ENCODE results near the gene MGAT4B. TPM values are rescaled to one million over a fixed set of nuclear protein-coding genes. Genes with fewer than 3 reads are reported as not detected.

Gene MGAT4B
- total RNA-seq, 2 experiments from 2014 or later, result 52.4 to 62.8 TPM

DNA sequence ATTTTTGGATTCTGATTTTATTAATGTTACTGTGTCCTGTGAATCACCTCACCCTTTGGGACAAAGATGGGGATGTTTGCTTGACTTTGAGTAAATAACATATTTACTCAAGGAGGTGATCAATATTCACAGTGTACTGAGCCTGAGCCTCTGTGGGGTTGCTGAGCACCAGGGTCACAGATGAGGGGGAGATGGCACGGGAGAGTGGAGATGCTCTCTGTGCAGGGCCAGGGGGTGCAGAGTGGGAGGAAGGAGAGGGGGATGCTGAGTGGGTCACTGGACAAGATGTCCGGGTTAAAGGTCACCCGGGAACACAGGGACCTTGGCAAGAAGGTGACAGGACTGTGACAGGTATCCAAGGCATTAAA lies 18.1 kb upstream of the MGAT4B start:
- intact Hi-C loops (cut with DNase I, micrococcal nuclease), result loop anchor here in 1 of 2 experiments (5.0 kb wide), 1 partner anchor 202 kb away; the partner anchor contains the start of gene HNRNPH1
- Mint-ChIP-seq H3K9me3 (ENCODE audit: low read depth) (no peaks in the 10 kb centered on the region), H3K27me3 (no peaks in the 10 kb centered on the region), H3K4me1 (peaks cover 39% of the 10 kb centered on the region), H3K4me3 (no peak overlapping the region), H3K27ac (no peak overlapping the region), H3K36me3 (ENCODE audit: low read depth) (peaks cover 52% of the 10 kb centered on the region)
- ATAC-seq, result no peak
- POLR2A ChIA-PET, result no interaction called here
- DNase-seq, result no peak
- CTCF ChIA-PET, result interaction anchor here (1.3 kb wide), 1 partner anchor 23 kb away, joined by 3 read pairs; no protein-coding TSS in a partner anchor

DNA sequence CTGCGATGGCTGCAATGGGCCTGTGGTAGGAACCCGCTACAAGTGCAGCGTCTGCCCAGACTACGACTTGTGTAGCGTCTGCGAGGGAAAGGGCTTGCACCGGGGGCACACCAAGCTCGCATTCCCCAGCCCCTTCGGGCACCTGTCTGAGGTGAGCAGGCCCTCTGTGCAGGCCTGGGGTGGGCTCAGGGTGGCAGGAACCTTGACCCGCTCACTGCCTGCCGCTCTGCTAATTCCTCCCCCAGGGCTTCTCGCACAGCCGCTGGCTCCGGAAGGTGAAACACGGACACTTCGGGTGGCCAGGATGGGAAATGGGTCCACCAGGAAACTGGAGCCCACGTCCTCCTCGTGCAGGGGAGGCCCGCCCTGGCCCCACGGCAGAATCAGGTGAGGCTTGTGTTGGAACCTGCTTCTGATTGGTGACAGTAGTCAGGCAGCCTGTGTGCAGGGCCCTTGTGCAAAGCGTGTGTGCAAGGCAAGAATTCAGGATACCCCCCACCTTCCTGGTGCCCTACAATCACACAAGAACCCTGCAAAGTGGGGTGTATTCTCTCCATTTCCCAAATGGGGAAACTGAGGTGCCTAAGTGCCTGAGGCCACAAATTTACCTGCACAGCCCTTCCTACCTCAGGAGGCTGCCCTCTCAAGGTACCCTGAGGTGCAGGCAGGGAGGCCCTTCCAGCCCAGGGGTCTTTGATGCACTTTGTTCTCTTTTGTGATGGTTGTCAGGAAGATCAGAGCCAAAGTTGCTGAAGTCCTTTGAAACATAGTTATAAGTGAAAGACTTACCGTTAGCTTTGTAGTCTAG lies 17.5 kb upstream of the MGAT4B start:
- Mint-ChIP-seq H3K4me1 (peaks cover 43% of the 10 kb centered on the region), H3K4me3 (no peak overlapping the region), H3K9me3 (ENCODE audit: low read depth) (no peaks in the 10 kb centered on the region), H3K27ac (no peak overlapping the region), H3K36me3 (ENCODE audit: low read depth) (peaks cover 46% of the 10 kb centered on the region), H3K27me3 (no peaks in the 10 kb centered on the region)
- ATAC-seq (no peak), DNase-seq (no peak)
- ChIA-PET POLR2A (no interaction called here), CTCF (interaction anchor here (1.3 kb wide), 1 partner anchor 22 kb away, joined by 3 read pairs; no protein-coding TSS in a partner anchor)
- intact Hi-C loops (cut with DNase I, micrococcal nuclease), result loop anchor here in 1 of 2 experiments (5.0 kb wide), 1 partner anchor 202 kb away; the partner anchor contains the start of gene HNRNPH1

DNA sequence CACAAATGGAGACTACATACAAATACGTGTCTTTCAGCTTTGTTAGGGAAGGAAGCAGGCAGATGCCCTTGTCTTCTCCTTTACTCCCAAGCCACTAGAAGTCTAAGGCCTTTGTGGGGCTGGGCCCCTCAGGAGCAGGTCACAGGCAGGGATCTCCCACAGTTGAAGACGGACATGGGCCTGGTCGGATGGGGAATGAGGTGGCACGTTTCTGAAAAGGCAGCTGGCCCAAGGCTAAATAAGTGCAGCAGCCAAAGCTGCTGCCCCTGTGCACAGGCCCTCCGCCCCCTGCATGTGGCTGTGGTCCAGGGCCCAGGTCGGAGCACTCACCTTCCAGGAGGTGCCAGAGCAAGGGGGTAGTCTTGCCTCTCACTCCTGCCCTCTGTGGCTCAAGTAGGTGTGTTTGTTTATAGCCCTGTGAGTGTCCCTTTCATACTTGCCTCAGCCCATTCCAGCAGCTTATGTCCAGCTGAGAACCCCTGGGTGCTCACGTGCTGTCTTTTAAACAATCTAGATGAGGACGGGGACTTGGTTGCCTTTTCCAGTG lies 15.9 kb upstream of the MGAT4B start:
- Mint-ChIP-seq H3K9me3 (ENCODE audit: low read depth) (no peaks in the 10 kb centered on the region), H3K4me3 (peak overlapping the region; percentile 92), H3K27ac (peak overlapping the region; percentile 31), H3K27me3 (peaks cover 2% of the 10 kb centered on the region), H3K36me3 (ENCODE audit: low read depth) (peaks cover 34% of the 10 kb centered on the region), H3K4me1 (peaks cover 45% of the 10 kb centered on the region)
- ChIA-PET CTCF (interaction anchor here (0.6 to 1.8 kb wide), 4 partner anchors 11 to 329 kb away, joined by 3 to 7 read pairs (median 4); no protein-coding TSS in a partner anchor), POLR2A (interaction anchor here (0.5 to 0.7 kb wide), 2 partner anchors 57 to 127 kb away, joined by 3 to 4 read pairs; no protein-coding TSS in a partner anchor)
- ATAC-seq (no peak), DNase-seq (no peak)
- intact Hi-C loops (cut with DNase I, micrococcal nuclease), result loop anchor here in 1 of 2 experiments (5.0 kb wide), 1 partner anchor 200 kb away; the partner anchor contains the start of gene HNRNPH1

DNA sequence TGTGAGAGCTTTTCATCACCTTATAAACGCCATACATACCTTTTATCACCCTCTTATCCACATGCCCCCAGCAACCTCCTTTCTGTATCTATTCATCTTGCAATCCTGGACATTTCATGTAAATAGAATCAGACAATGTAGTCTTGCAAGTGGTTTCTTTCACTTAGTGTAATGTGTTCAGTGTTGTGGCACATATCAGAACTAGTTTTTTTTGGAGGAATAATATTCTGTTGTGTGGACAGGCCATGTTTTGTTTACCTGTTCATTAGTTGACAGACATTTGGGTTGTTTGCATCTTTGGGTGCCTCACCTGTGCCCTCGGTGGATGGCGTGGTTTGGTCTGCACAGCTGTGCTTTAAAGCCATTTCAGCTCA lies 15.4 kb upstream of the MGAT4B start:
- peaks cover 2% of the 10 kb centered on the region for H3K27me3 Mint-ChIP-seq
- intact Hi-C loops (cut with DNase I, micrococcal nuclease), result loop anchor here in 1 of 2 experiments (5.0 kb wide), 1 partner anchor 200 kb away; the partner anchor contains the start of gene HNRNPH1
- H3K9me3 Mint-ChIP-seq (ENCODE audit: low read depth), result no peaks in the 10 kb centered on the region
- peaks cover 33% of the 10 kb centered on the region for H3K36me3 Mint-ChIP-seq (ENCODE audit: low read depth)
- ChIA-PET POLR2A (interaction anchor here (0.5 to 0.7 kb wide), 2 partner anchors 56 to 127 kb away, joined by 3 to 4 read pairs; no protein-coding TSS in a partner anchor), CTCF (interaction anchor here (0.8 to 1.8 kb wide), 3 partner anchors 11 to 59 kb away, joined by 3 to 7 read pairs (median 4); no protein-coding TSS in a partner anchor)
- peak overlapping the region; percentile 31 for H3K27ac Mint-ChIP-seq
- ATAC-seq, result no peak
- DNase-seq, result no peak
- H3K4me3 Mint-ChIP-seq, result peak overlapping the region; percentile 92
- H3K4me1 Mint-ChIP-seq, result peaks cover 41% of the 10 kb centered on the region

DNA sequence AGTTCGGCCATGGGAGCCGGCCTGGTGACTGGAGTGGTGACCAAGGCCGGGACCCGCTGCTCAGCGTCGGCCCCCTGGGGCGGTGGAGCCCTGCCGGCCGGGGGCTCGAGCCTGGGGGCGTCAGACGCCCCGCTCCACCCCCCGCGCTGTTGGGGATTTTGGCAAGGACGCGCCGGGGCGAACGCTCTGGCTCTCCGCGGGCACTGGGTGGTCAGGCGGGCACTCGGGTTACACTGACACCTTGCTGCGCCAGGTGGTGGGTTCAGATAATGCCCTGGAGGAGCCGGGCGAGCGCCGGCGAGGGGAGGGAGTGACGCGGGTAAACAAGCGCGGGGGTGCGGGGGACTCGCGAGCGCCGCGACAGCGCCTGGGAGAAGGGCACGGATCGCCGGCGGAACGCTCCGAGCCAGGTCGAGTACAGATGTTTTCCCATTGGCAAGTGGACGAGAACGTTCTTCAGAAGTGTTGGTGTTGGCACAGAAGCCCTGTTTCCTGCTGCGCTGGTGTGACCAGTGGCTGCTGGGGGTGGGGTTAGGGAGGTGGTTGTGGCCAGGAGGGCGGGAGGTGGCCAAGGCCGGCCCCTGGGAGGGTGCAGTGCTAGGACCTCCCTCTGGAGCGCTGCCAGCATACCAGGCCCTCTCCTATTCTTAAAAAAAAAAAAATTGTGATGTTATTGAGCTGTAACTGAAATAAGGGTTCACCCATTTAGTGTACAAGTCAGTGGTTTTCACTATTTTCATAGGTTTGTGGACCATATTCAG lies 14.8 kb upstream of the MGAT4B start:
- intact Hi-C loops (cut with DNase I, micrococcal nuclease), result loop anchor here (1.0 to 5.0 kb wide), 6 partner anchors 10 to 673 kb away; partner anchors contain the start of genes HNRNPH1 (in 2 of the 2), MRNIP (in 2 of the 2) and CNOT6 (in 1 of the 2)

DNA sequence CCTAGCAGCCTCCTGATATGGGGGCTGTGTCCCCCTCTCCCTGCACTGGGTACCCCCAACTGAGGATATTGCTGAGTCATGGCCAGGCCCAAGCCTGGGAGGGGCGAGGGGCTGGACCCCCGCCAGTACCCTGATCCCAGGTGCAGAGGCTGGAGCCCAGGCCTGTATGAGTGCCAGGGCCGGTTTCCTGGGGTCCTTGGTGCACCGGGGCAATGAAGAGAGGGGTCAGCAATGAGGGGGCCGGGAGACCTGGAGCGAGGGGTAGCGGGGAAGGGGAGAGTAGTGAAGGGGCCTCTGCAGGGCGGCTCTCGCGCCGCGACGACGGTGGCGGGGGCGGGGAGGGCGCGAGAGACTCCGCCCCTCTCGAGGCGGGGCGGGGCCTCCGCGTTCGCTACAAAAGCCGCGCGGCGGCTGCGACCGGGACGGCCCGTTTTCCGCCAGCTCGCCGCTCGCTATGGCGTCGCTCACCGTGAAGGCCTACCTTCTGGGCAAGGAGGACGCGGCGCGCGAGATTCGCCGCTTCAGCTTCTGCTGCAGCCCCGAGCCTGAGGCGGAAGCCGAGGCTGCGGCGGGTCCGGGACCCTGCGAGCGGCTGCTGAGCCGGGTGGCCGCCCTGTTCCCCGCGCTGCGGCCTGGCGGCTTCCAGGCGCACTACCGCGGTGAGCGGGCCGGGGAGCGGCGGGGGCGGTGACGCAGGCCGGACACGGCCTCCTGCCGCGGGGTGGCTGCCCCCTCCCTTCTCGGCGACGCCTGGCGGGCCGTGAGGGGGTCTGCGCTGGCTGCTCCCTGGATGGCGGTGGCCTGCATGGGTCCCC lies 14.0 kb upstream of the MGAT4B start, which contains the start of gene SQSTM1:
TSS of gene SQSTM1 (plus strand) at position 423 of the 815 bp plus-strand sequence. CDS start at position 455, 32 bp downstream.
- CTCF ChIA-PET, result interaction anchor here (1.0 to 2.2 kb wide), 3 partner anchors 10 to 20 kb away, joined by 4 to 10 read pairs (median 6); no protein-coding TSS in a partner anchor
- intact Hi-C loops (cut with DNase I, micrococcal nuclease), result loop anchor here (1.0 to 5.0 kb wide), 10 partner anchors 9 to 674 kb away; partner anchors contain the start of genes HNRNPH1 (in 2 of the 2), MRNIP (in 2 of the 2), CNOT6 (in 1 of the 2) and MAML1 (in 1 of the 2)
- H3K4me3 Mint-ChIP-seq, result peak within 1 kb of the TSS; percentile 92

More for the DNA sequence above, 14.8 kb upstream of the MGAT4B start:
- DNase-seq, result peak; percentile 92
- peaks cover 2% of the 10 kb centered on the region for H3K27me3 Mint-ChIP-seq
- no peaks in the 10 kb centered on the region for H3K9me3 Mint-ChIP-seq (ENCODE audit: low read depth)
- ChIA-PET CTCF (interaction anchor here (0.8 to 1.8 kb wide), 3 partner anchors 10 to 58 kb away, joined by 3 to 7 read pairs (median 4); no protein-coding TSS in a partner anchor), POLR2A (interaction anchor here (0.5 to 0.7 kb wide), 2 partner anchors 56 to 126 kb away, joined by 3 to 4 read pairs; no protein-coding TSS in a partner anchor)
- peaks cover 37% of the 10 kb centered on the region for H3K4me1 Mint-ChIP-seq
- peak; percentile 71 for ATAC-seq
- H3K4me3 Mint-ChIP-seq, result peak overlapping the region; percentile 92
- H3K27ac Mint-ChIP-seq, result peak overlapping the region; percentile 90
- H3K36me3 Mint-ChIP-seq (ENCODE audit: low read depth), result peaks cover 28% of the 10 kb centered on the region

DNA sequence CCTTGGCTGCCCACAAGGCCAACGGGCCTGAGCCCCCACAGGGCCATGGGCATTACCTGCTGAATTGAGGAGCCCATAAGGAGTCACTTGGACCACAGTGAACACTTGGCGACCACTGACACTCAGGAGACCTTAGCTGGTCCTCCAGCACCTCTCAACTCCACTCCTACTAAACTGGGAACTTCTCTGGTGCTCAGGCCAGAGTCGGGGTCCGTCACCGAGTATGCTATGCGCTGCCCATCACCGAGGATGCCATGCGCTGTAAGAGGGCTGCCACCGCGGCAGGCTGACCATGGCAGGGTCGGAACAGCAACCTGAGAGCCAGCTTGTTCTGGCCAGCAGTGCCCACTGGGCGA lies 13.4 kb upstream of the MGAT4B start:
- DNase-seq (no peak), ATAC-seq (no peak)
- intact Hi-C loops (cut with DNase I, micrococcal nuclease), result loop anchor here (1.0 to 5.0 kb wide), 8 partner anchors 9 to 675 kb away; partner anchors contain the start of genes CNOT6 (in 1 of the 2), HNRNPH1 (in 1 of the 2), MAML1 (in 1 of the 2) and MGAT4B (in 1 of the 2)
- Mint-ChIP-seq H3K36me3 (ENCODE audit: low read depth) (peaks cover 26% of the 10 kb centered on the region), H3K4me3 (peak overlapping the region; percentile 67), H3K27ac (peak overlapping the region; percentile 76), H3K4me1 (peaks cover 37% of the 10 kb centered on the region), H3K27me3 (peaks cover 2% of the 10 kb centered on the region), H3K9me3 (ENCODE audit: low read depth) (no peaks in the 10 kb centered on the region)
- ChIA-PET CTCF (interaction anchor here (1.0 to 2.2 kb wide), 3 partner anchors 9 to 19 kb away, joined by 4 to 10 read pairs (median 6); no protein-coding TSS in a partner anchor), POLR2A (interaction anchor here (0.7 to 1.2 kb wide), 4 partner anchors 10 to 87 kb away, joined by 3 to 4 read pairs (median 4); no protein-coding TSS in a partner anchor)

More for the DNA sequence above, 14.0 kb upstream of the MGAT4B start, which contains the start of gene SQSTM1:
- H3K27ac Mint-ChIP-seq, result peak within 1 kb of the TSS; percentile 90
- H3K27me3 Mint-ChIP-seq, result peaks cover 2% of the 10 kb centered on the region
- peak; percentile 89 for DNase-seq
- peak; percentile 55 for ATAC-seq
- H3K4me1 Mint-ChIP-seq, result peaks cover 37% of the 10 kb centered on the region
- peaks cover 27% of the 10 kb centered on the region for H3K36me3 Mint-ChIP-seq (ENCODE audit: low read depth)
- no peaks in the 10 kb centered on the region for H3K9me3 Mint-ChIP-seq (ENCODE audit: low read depth)
- POLR2A ChIA-PET, result interaction anchor here (0.7 to 1.2 kb wide), 3 partner anchors 11 to 87 kb away, joined by 3 to 4 read pairs (median 3); no protein-coding TSS in a partner anchor

DNA sequence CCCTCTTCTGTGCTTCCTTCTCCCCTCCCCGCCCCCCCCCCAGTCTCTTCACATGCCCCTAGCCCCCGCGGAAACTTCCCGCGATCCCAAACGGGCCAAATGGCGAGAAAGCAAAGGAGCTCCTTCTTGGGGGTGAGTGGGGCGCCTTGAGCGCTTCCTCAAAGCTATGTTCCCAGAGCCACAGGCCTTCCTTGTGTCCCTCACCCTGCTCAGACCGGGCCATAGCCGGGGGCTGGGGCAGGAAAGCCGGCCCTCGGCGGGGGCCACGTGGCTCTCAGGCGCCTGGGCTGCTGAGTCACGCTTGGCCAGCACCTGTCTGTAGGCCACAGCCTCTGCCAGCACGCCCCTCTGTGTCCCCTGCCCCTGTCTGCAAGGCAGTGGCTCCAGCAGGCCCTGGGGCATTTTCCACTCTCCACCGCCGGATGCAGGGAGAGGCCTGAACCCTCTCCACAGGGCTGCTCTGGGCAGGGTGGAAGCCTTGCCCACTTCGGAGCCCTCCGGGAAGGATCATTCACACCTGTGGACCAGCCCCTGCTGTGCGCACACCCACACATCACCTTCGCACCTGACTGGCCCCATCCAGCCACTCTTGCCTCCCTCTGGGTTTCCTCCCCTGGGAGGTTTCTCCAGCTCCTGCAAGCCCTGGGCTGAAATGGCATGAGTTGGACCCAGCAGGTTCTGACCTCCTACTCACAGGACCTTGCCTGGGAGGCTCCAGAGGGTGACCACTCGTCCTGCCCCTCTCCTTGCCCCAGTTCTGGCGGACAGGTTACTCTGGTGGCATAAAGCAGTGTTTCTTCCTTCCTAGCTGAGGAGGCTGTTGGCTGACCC lies 12.8 kb upstream of the MGAT4B start:
- ChIA-PET POLR2A (interaction anchor here (0.9 to 1.2 kb wide), 3 partner anchors 11 to 86 kb away, joined by 3 to 4 read pairs (median 4); no protein-coding TSS in a partner anchor), CTCF (interaction anchor here (1.0 to 2.2 kb wide), 4 partner anchors 8 to 19 kb away, joined by 3 to 10 read pairs (median 5); no protein-coding TSS in a partner anchor)
- Mint-ChIP-seq H3K36me3 (ENCODE audit: low read depth) (peaks cover 25% of the 10 kb centered on the region), H3K27me3 (peaks cover 2% of the 10 kb centered on the region), H3K4me1 (peaks cover 37% of the 10 kb centered on the region), H3K27ac (peak overlapping the region; percentile 76), H3K4me3 (peak overlapping the region; percentile 67), H3K9me3 (ENCODE audit: low read depth) (no peaks in the 10 kb centered on the region)
- DNase-seq (peak; percentile 65), ATAC-seq (peak; percentile 11)
- intact Hi-C loops (cut with DNase I, micrococcal nuclease), result loop anchor here (1.0 to 5.0 kb wide), 9 partner anchors 8 to 675 kb away; partner anchors contain the start of genes CANX (in 1 of the 2), CNOT6 (in 1 of the 2), HNRNPH1 (in 1 of the 2) and MAML1 (in 1 of the 2)
